HG02981 (cell line): ENCODE results near the gene ZNF652.
"Not testable (repeated sequence)": the region's sequence is repeated elsewhere in the genome, so short reads cannot be mapped to it uniquely, and the experiment has no call there.

Experiments
- ATAC-seq: cut with Tn5 transposase; IDR thresholded peaks from one replicate; pipeline ENCODE4 v1.9.1; 2021; ENCODE audit warnings: mild to moderate bottlenecking, moderate library complexity; ENCODE audit not compliant: unreplicated experiment

The ZNF652 gene

GRCh38 chr17:49277638-49278037 is 84.4 kb downstream of the ZNF652 start:
- no peak for ATAC-seq

GRCh38 chr17:49275981-49276380 is 86.1 kb downstream of the ZNF652 start:
- ATAC-seq: not testable (repeated sequence)

GRCh38 chr17:49269356-49269755 is 92.7 kb downstream of the ZNF652 start:
- ATAC-seq: no peak

- no peak for ATAC-seq
Observed at GRCh38 chr17:49267912-49268311, 94.1 kb downstream of the ZNF652 start.

DNA sequence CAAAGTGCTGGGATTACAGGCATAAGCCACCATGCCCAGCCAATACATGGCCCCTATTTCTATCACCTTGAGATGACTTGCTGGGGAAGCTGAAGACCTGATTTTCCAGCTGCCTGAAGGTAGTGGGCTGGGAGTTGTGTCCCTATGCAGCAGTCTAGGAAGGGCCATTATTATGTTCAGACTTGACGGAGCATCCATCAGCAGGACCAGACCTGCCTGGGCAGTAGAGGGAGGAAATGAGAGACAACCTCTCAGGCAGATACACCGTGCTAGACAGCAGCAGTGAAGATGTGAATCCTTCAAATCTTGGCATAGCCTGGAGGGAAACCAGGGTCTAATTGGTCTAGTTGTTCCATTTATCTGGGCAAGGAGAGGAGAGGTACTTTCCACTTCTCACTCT is 95.8 kb downstream of the ZNF652 start:
- ATAC-seq: no peak

DNA sequence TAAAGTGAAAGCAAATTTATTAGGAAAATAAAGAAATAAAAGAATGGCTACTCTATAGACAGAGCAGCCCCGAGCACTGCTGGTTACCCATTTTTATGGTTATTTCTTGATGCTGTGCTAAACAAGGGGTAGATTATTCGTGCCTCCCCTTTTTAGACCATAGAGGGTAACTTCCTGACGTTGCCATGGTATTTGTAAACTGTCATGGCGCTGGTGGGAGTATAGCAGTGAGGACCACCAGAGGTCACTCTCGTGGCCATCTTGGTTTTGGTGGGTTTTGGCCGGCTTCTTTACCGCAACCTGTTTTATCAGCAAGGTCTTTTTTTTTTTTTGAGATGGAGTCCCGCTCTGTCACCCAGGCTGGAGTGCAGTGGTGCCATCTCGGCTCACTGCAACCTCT is 100.5 kb downstream of the ZNF652 start:
- ATAC-seq: not testable (repeated sequence)

DNA sequence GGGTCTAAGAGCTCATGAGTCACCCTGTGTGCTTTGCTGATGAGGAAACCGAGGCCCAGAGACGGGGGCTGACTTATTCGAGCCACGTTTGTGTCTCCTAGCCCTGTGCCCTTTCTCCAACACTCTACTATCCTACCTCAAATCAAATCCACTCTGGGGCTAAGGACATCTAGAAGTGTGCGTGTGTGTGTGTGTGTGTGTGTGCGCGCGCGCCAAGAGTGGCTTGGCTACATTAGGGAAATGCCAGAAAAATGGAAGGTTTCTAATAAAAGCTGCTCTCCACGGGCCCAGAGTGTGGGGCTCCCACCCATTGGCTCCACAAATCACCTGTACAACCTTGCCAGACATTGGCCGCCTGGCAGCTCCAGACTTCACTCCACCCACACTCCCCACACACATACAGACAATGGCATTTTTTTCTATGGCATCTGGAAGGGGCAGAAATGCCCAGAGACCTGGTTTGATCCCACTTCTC is 101.2 kb downstream of the ZNF652 start:
- ATAC-seq: no peak

DNA sequence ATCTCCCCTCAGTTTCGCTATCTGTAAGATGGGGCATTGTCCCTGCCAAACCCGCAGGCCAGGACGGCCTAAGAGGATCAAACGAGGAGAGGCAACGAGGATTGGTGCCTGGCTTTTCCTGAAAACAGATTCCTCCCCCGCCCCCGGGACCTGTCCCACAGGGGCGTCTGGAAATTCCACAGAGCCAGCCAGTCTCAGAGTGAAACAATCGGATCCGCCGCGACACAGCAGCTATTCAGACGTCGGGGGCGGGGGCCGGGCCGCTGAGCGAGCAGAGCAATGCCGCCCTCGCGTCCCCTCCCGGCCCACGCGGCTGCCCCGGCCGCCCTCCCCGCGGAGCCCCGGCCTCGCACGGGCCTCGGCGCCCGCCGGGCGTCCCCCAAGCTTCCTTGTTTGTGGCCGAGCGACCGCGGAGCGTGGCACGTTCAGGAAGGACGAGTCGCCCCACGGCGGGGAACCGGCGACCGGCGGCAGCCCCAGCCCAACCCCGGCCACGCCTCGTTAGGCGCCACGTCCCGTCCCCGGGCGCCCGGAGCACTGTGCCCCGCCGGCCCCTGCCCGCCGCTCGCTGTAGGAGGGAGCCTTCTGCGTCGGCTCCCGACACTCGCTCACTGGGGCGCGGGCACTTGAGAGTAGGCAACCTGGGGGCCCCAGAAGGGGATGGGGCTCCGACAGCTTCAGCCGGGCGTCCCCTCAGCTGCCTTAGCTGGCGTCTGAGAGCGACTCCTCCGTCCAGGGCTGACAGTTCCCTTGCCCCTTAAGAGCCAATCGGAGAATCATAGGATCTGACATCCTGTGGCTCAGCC is 101.8 kb downstream of the ZNF652 start:
- no peak for ATAC-seq

DNA sequence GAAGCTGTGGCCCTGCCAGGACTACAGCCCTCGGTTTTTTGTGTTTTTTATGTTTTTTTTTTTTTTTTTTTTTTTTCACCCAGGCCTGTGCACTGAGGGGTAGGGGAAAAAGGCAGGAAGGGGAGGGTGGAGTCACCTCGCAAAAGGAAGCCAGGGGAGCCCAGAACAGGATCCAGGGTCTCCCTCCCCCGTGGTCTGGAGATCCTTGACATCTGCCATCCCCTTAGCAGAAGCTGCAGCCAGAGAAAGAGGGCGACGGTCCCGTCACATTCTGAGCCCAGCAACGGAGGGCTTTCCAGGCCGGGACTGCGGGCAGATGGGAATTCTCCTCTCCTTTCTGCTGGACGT is 102.4 kb downstream of the ZNF652 start:
- no peak for ATAC-seq

DNA sequence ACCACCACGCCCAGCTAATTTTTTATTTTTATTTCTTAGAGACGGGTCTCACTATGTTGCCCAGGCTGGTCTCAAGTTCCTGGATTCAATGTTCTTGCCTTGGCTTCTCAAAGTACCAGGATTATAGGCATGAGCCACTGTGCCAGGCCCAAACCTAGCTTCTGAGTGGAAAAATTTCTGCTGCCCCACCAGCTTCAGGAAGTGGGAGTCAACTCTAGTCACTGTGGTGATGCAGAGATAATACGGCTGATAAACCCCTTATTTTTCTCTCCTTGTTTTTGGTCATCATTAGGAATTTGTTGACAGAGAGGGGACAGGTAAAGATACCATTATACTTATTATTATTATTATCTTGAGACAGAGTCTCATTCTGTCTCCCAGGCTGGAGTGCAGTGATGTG is 103.7 kb downstream of the ZNF652 start:
- ATAC-seq: no peak

- no peak for ATAC-seq
Observed at GRCh38 chr17:49255125-49255524, 106.9 kb downstream of the ZNF652 start.

GRCh38 chr17:49254066-49254465 is 108.0 kb downstream of the ZNF652 start:
- no peak for ATAC-seq

DNA sequence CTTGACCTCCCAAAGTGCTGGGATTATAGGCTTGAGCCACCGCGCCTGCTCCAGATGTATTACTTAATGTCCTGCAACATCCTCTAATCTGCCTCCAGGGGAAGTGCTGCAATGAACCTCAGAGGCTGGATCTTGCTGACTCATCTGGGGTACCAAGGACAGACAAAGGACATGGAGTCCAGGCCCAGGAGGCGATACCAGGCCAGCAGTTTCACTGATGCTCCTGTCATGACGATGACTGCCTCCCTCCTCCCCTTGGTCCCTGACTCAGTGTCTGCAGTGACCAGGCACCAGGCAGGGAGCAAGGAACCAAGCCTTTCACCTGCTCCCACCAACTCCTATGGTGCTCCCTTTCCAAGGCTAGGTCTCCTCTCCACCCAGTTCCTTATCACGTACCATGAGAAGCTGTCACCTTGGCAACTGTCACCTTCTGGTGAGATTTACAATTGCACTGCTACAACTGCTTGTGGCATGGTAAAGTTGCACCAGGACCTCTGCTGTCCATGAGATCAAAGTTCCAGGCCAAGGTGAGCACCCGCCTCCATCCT is 109.8 kb downstream of the ZNF652 start:
- no peak for ATAC-seq

DNA sequence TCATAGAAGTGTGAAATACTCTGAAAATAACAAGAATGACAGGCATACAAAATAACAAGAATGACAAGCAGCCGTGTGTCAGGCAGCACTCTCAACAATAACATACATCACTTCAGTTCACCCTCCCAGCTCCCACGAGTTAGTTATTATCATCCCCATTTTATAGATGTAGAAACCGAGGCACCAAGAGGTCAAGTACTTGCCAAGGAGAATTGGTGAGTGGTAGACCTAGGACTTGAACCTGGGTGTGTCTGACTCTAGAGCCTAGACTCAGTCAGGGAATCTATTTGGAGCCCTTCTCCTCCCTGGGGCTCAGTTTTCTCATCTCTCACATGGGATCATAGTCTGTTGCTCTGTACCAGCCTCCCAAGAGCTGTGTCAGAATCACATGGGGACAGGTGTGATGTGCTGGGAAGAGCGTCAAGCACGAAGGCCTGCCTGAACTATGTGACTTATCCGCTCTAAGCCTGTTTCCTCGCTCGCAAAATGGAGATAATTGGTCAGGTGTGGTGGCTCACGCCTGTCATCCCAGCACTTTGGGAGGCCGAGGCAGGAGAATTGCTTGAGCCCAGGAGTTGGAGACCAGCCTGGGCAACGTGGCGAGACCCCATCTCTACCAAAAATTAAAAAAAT is 112.0 kb downstream of the ZNF652 start:
- no peak for ATAC-seq

DNA sequence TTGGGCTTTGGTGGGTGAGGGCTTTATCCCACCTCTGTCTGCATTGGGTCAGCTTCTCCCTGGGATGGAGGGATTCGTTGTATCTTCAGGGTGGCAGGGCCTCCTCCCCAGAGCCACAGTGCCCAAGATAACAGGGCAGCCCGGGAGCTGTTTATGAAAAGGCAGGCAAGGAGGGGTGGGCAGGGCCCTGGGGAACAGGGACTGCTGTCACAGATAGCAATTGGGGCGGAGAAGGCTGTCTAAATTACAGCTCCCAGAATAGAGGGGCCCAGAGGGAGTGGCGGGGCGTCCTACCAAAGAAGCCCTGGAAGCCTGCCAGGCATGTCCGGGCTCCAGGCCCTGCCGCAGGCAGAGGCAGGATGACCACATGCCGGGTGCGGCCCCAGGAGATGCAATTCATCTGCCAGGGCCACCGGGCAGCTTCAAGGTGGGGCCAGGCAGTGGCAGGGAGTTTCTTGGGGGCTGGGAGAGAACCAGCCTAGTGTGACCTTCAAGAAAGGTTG is 112.7 kb downstream of the ZNF652 start:
- ATAC-seq: no peak

DNA sequence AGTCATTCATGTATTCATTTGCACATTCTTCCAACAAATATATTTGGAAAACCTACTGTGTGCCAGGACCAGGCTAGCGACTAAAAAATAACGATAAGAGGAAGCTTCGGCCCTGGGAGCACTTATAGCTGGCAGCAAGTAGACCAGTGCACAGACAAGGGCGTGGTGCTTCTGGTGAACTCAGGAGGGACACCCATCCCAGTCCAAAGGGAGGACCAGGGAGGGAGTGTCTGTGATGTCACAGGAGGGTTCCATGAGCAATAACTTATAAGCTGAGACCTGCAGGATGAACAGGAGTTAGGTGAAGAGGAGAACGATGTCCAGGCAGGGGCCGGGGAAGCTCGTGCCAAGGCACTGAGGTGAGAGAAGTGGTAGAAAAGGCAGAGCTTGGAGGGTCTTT is 114.1 kb downstream of the ZNF652 start:
- ATAC-seq: no peak

DNA sequence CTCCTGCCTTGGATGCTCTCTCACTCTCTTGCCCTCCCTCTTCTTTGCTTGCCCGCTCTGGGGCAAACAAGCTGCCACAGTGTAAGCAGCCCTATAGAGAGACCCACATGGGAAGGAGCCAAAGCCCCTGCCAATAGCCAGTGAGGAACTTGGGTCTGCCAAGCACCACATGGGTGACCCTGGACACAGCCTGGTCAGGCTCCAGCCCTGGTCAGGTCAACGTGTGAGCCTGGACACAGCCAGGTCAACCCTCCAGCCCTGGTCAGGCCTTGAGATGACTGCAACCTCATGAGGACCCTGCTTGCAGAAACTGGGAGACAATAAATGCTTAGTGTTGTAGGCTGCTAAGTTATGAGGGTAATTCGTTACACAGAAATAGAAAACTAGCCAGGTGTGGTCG is 117.2 kb downstream of the ZNF652 start:
- ATAC-seq: no peak
